HCT116 (cell line): ENCODE measurements around the gene OTOP3.

Source experiments
- CTCF ChIP-seq, 3 experiments: fragments of 200-600 bp in 1 of 3; sonication (generic) in 1 of 3; IDR thresholded peaks in 2 of 3; conservative IDR thresholded peaks in 1 of 3; 2 replicates each; pipeline ENCODE4 v1.5.1; 2012 to 2017; ENCODE audit warnings: low read depth in 2 of 3, low read length in 2 of 3, antibody characterized with exemption in 1 of 3, borderline replicate concordance in 1 of 3, control low read depth in 1 of 3, mild to moderate bottlenecking in 1 of 3, mixed read lengths in 1 of 3, mixed run types in 1 of 3, moderate library complexity in 1 of 3; ENCODE audit not compliant: insufficient read depth in 1 of 3
- EGR1 ChIP-seq: IDR thresholded peaks from 2 replicates; pipeline ENCODE4 v1.6.1; 2012; ENCODE audit warnings: low read depth
- FOSL1 ChIP-seq: IDR thresholded peaks from 2 replicates; pipeline ENCODE4 v1.6.1; 2012; ENCODE audit warnings: low read depth
- POLR2A ChIP-seq: IDR thresholded peaks from 2 replicates; pipeline ENCODE4 v1.7.0; 2011; ENCODE audit warnings: borderline replicate concordance; ENCODE audit not compliant: insufficient read depth, insufficient read length; ENCODE audit errors: extremely low read depth
- RAD21 ChIP-seq: IDR thresholded peaks from 2 replicates; pipeline ENCODE4 v1.6.1; 2012; ENCODE audit warnings: low read depth, mild to moderate bottlenecking
- SIN3A ChIP-seq: IDR thresholded peaks from 2 replicates; pipeline ENCODE4 v1.6.1; 2012; ENCODE audit warnings: low read depth
- ZNF274 ChIP-seq: fragments of 200-500 bp; sonication (Bioruptor generic); IDR thresholded peaks from 2 replicates; pipeline ENCODE4 v1.6.1; 2014; ENCODE audit warnings: mild to moderate bottlenecking, low read depth, low read length, inconsistent platforms

GRCh38 chr17:74998783-74999182, 63.1 kb downstream of the OTOP3 start:
- TF ChIP-seq POLR2A (no peak), CTCF (IDR thresholded peaks at IDR 0.05 in 2 of 3, conservative IDR thresholded peaks at IDR 0.05 in 1 of 3; ENCODE audit: borderline replicate concordance in 1 of 3, insufficient read depth in 1 of 3, low read depth in 2 of 3, low read length in 2 of 3) (no peak), FOSL1 (no peak), ZNF274 (no peak), SIN3A (no peak), RAD21 (no peak), EGR1 (no peak)
